Measurements from ENCODE around the gene COL15A1.

Gene COL15A1

DNA sequence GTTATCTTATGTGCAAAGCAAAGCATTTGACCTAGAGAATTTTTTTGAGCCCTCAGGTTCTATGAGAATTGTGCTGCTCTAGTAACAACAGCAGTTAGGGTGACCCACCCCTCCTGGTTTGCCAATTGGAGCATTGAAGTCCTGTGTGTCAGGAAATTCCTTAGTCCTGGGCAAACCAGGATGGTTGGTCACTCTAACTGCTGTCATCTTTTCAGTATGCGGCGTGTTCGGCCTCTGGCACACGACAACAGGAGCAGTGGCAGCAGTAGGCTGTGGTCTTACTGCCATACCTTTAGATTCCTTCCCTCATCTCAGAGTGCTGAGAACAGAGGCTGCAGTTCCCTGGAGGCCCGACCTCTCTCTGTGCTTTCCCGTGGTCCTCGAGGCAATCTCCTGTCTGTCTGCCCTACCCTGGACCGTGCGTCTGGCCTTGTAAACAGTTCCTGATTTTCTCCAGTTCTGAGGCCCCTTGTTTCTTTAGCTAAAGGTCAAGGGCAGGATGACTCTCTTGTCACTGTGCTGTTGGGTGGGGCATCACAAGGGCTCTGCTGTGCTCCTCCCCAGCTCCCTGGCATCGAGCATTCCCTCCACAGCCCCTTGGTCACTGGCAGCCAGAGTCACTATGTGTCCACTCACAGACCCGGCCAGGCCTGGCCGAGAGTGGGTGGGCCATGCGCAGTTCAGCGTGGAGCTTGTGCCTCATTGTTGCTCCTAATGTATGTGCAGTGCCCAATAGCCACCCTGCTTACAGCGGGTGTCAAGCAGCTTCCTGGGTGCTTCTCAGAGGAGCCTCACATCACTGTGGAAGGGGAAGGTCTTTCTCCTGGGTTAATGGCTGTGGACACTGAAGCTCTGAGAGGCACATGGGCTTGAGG lies 18.5 kb upstream of the COL15A1 start:
- H3K27ac ChIP-seq, result no peak overlapping the region
- TF ChIP-seq, protein P1, sequence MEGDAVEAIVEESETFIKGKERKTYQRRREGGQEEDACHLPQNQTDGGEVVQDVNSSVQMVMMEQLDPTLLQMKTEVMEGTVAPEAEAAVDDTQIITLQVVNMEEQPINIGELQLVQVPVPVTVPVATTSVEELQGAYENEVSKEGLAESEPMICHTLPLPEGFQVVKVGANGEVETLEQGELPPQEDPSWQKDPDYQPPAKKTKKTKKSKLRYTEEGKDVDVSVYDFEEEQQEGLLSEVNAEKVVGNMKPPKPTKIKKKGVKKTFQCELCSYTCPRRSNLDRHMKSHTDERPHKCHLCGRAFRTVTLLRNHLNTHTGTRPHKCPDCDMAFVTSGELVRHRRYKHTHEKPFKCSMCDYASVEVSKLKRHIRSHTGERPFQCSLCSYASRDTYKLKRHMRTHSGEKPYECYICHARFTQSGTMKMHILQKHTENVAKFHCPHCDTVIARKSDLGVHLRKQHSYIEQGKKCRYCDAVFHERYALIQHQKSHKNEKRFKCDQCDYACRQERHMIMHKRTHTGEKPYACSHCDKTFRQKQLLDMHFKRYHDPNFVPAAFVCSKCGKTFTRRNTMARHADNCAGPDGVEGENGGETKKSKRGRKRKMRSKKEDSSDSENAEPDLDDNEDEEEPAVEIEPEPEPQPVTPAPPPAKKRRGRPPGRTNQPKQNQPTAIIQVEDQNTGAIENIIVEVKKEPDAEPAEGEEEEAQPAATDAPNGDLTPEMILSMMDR (IDR thresholded peaks at IDR 0.05; ENCODE audit: low read depth, low read length, missing control alignments), result no peak
- DNase-seq, result no peak
- in situ Hi-C loops (cut with HindIII; ENCODE audit: low pct_ligation_motif_present, low sequenced_read_pairs), result no loop called here
- no peaks in the 10 kb centered on the region for H3K36me3 ChIP-seq (replicated peaks)
- no peak overlapping the region for H3K4me3 ChIP-seq (ENCODE audit: low read depth, low read length)
- no peaks in the 10 kb centered on the region for H3K27me3 ChIP-seq (replicated peaks)

DNA sequence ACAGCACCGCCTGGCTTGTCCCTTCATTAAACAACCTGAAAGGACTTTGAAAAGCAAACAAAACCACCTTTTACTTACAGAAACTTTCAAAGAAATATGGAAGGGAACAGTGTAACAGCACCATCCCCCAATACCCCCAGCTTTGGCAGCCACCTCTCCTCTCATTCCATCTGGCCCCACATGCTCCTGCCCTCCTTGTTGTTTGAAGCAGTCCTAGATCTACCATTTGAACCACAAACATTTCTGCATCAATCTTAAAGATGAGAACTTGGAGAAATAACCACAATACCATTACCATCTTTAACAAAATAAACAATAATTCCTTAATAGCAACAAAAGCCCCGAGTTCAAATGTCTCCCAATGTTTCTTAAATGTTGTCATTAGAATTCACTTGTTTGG lies 17.8 kb upstream of the COL15A1 start:
- no peak for DNase-seq
- H3K27me3 ChIP-seq (replicated peaks), result no peaks in the 10 kb centered on the region
- no peak overlapping the region for H3K4me3 ChIP-seq (ENCODE audit: low read depth, low read length)
- TF ChIP-seq, protein P1 (IDR thresholded peaks at IDR 0.05; ENCODE audit: low read depth, low read length, missing control alignments), result no peak
- no peak overlapping the region for H3K27ac ChIP-seq
- in situ Hi-C loops (cut with HindIII; ENCODE audit: low pct_ligation_motif_present, low sequenced_read_pairs), result no loop called here
- no peaks in the 10 kb centered on the region for H3K36me3 ChIP-seq (replicated peaks)

DNA sequence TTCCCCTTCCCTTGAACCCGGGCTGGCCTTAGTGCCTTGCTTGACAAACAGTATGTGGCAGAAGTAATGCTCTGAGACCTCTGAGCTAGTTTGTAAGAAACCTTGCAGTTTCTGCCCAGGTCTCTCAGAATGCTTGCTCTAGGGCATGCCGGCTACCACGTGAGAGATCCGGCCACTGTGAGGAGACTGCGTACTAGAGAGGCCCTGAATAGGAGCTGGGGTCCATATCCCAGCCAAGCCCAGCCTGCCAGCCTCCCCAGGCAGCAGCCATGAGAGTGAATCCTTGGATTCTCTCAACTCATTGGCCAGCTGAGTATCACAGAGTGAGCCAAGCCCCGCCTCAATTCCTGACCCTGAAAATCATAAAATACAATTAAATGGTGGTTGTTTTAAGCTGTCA lies 16.0 kb upstream of the COL15A1 start:
- no peaks in the 10 kb centered on the region for H3K27me3 ChIP-seq (replicated peaks)
- no peak for DNase-seq
- in situ Hi-C loops (cut with HindIII; ENCODE audit: low pct_ligation_motif_present, low sequenced_read_pairs), result no loop called here
- TF ChIP-seq, protein P1 (IDR thresholded peaks at IDR 0.05; ENCODE audit: low read depth, low read length, missing control alignments), result no peak
- H3K4me3 ChIP-seq (ENCODE audit: low read depth, low read length), result no peak overlapping the region
- no peaks in the 10 kb centered on the region for H3K36me3 ChIP-seq (replicated peaks)
- H3K27ac ChIP-seq, result no peak overlapping the region

DNA sequence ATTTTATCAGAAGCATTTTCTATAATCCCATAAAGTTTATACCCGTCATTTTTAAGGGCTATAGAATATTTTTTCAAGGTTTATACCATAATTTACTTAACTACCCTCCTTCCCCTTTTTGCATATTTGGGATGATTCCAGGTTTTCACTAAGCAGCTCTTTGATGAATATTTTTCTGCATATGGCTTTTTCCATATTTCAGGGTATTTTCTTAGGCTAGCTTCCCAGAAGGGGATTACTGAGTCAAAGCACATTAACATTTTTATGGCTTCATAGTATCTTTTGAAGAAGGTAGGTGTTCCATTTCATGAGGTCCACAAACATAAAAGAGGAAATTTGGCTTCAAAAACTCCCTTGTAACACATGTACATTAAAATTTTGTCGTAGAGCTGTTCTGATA lies 14.6 kb upstream of the COL15A1 start:
- H3K4me3 ChIP-seq (ENCODE audit: low read depth, low read length), result no peak overlapping the region
- no peak overlapping the region for H3K27ac ChIP-seq
- no peak for DNase-seq
- TF ChIP-seq, protein P1 (IDR thresholded peaks at IDR 0.05; ENCODE audit: low read depth, low read length, missing control alignments), result no peak
- H3K27me3 ChIP-seq (replicated peaks), result no peaks in the 10 kb centered on the region
- in situ Hi-C loops (cut with HindIII; ENCODE audit: low pct_ligation_motif_present, low sequenced_read_pairs), result no loop called here
- H3K36me3 ChIP-seq (replicated peaks), result no peaks in the 10 kb centered on the region

DNA sequence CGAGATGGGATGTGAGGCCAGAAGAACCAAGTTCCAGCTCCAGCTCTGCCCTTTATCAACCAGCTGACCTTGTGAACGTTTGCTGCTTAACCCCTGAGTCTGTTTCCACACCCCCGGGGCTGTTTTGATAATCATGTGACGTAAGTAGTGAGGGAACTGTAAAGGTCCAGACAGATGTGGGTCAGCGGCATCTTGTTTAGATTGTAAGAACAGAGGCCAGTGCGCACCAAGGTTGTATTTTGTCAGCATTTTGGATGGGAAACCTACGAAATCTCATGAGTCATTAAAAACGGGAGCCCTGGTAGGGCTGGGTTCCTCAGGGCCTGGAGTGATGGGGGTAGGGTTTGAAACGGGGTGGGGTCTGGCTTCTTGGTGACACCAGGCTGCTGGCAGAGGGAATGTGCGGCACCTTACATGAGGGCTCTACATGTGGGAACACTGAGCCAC lies 13.8 kb upstream of the COL15A1 start:
- H3K4me3 ChIP-seq (ENCODE audit: low read depth, low read length), result no peak overlapping the region
- peak; percentile 73 for DNase-seq
- TF ChIP-seq, protein P1 (IDR thresholded peaks at IDR 0.05; ENCODE audit: low read depth, low read length, missing control alignments), result no peak
- no peaks in the 10 kb centered on the region for H3K36me3 ChIP-seq (replicated peaks)
- no peak overlapping the region for H3K27ac ChIP-seq
- in situ Hi-C loops (cut with HindIII; ENCODE audit: low pct_ligation_motif_present, low sequenced_read_pairs), result no loop called here
- H3K27me3 ChIP-seq (replicated peaks), result no peaks in the 10 kb centered on the region
